ENCODE measurements around the gene ROR1.

Gene ROR1

DNA sequence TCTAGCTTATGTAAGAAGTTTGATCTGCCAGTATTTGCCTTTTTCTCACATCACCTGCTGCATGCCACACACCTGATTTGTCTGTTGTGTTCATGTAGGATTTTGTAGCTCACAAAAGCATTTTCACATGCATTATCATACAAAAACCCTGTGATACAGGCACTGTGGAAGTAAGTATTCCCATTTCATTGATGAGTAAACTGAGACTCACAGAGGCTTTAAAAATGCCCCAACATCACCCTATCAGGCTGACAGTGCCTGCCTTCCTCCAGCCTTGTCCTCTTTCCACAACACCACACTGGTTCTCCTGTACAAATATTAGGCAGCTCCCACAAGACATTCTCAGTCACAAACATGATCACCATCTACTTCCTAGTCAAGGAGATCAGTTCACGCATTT lies 343.7 kb downstream of the ROR1 start:
- no peak for DNase-seq

DNA sequence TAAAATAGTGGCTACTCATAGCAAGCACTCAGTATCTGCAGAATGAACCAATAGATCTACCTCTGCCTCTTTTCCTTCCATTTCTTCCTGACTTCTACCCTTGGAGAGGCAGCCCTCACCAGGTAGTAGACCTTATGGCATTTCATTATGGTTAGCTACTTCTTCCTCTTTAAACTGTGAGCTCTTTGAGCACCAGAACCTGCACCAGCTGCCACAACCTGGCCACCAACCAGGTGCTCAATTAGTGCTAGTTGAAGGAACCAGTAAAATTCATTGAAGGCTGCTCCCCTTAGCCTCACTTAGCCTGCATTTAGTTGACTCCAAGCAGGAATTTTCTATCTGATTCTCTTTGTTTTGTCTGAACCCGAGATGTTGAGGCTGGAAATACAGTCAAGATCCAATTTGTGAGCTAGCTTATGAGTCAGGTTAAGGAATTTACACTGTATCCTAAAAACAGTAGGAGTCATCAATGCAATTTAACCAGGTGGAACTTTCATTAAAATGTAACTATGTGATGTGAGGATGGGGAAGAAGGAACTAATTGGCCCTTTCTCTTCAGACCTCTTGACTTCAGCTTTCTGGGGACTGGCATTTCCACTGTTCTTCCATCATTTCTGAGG lies 348.1 kb downstream of the ROR1 start:
- DNase-seq = no peak

DNA sequence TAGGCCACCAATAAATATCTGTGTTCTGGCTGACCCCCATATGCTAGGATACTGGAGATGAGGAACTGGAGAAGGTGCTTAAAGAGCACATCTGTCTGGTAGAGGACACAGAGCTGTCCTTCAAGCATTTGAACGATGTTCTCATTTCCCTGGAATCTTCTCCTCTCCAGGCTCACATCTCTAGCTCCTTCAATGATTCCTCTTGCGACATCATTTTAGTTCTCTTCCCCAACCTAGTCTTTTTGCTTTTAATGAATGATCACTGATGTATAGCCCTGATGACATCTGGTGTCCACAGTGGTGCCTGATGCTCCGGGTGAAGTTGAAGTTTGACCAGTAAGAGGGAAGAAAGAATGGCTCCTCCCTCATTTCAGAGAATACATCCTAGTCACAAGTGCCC lies 348.8 kb downstream of the ROR1 start:
- DNase-seq = no peak

GRCh38 chr1:64124704-64125440 lies 351.1 kb downstream of the ROR1 start:
- no peak for DNase-seq

- DNase-seq = no peak
These were observed 352.8 kb downstream of the ROR1 start for GRCh38 chr1:64126581-64126980.

GRCh38 chr1:64127297-64127696 lies 353.5 kb downstream of the ROR1 start:
- DNase-seq = no peak

GRCh38 chr1:64129701-64130100 lies 355.9 kb downstream of the ROR1 start:
- no peak for DNase-seq

DNA sequence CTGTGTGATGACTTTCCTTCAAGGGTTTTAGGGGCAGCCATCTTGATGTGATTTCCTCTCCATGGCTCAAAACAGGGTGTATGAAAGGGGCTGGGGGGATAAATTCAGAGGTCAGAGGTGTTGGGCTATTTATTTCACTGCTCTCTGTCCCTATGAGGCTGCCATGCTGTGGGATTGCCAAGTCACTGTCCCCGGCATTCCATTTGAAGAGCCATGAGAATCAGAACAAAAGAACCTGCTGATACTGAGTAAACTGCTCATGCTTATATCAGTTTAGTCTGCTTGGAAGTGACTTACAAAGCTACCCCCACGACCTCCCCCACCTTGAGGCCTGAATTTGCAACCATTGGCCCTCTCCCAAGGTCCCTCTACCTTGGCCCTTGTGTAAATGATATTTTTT lies 357.3 kb downstream of the ROR1 start:
- no peak for DNase-seq

- DNase-seq = no peak
These were observed 359.2 kb downstream of the ROR1 start for GRCh38 chr1:64133036-64133435.

- DNase-seq = no peak
These were observed 361.8 kb downstream of the ROR1 start for GRCh38 chr1:64135462-64136223.

DNA sequence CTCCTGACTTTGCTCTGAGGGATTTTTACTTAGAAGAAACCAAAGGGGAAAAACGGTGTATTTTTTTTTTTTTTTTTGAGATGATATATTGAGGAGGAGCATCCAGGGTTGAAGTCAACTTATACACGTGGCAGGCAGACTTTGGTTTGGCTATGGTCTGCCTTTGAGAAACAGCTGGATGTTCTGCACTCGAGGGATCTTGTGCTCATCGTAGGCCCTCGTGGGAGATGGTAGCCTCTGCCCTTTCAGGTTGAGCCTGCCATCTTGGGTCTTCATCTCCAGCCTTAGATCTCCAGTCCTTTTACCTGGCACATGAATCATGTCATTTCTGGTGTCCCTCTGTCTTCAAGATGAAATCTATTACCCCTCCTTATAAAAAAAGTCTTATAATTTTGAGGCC lies 362.5 kb downstream of the ROR1 start:
- no peak for DNase-seq

- peak; percentile 84 for DNase-seq
These were observed 363.1 kb downstream of the ROR1 start for GRCh38 chr1:64136752-64137411.

- no peak for DNase-seq
These were observed 363.6 kb downstream of the ROR1 start for GRCh38 chr1:64137412-64137803.

GRCh38 chr1:64139877-64140276 lies 366.1 kb downstream of the ROR1 start:
- no peak for DNase-seq

- no peak for DNase-seq
These were observed 366.8 kb downstream of the ROR1 start for GRCh38 chr1:64140596-64140995.

DNA sequence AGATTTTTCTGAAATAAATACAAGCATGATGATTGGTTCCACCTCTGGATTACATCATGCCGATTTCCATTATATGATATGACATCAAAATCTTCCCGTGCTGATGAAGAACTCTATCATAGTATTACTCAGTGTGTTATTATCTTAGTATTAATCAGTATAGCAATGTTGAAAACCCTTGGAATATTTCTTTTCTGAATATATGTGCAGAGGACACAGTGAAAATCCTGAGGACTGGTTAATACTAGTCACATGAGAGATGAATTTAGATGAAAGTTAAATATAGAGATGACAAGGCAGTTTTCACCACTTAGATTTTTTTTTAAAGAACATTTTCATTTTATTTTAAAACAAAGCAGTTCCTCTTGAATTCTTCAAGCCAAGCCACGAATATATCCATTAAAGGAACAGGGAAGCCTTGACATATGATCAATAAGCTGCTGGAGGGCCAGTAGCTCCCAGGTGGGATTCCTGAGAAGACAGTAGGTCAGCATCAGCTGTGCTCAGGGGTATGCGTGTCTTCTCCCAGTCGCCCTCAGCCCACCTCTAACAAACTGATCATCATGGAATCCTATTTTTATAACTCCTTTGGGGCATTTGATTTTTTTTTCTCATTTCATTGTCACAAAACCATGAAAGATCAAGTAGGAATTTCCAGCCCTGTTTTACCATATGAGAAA lies 373.4 kb downstream of the ROR1 start:
- DNase-seq = no peak

DNA sequence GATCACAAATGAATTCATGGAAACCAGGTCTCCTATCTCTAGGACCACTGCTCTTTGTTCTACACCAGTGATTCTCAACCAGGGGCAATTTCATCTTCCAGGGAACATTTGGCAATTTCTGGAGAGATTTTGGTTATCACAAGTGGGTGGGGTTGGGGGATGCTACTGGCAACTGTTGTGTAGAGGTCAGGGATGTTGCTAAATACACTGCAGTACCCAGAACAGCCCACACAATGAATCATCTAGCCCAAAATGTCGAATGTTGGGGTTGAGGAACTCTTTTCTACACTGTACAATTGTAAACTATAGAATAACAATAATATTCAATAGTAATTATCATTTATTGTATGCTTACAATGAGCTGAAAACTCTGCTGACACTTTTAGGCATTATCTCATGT lies 373.9 kb downstream of the ROR1 start:
- DNase-seq = no peak

GRCh38 chr1:64150266-64150665 lies 376.4 kb downstream of the ROR1 start:
- no peak for DNase-seq

DNA sequence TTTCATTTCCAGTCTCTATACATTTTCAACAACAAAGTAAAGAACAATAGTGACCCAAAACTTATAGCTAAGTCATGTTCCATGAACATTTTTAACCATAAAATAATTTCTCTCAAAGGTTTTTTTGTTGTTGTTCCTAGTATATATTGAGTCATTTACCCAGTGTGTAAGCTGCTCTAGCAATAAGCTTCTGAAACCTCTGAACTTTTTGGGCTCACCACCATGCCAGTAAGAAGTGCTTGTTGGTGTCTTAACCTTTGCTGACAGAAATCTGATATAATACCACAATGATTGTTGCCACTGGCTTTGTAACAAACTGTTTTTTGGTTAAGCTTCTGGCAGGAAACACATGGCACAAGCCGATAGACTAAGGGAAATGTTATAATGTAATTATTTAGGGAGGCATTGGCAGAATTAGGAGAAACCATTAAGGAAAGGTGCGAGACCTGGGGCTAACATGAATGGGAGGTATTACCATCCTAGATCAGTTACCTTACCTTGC lies 377.0 kb downstream of the ROR1 start:
- DNase-seq = no peak

GRCh38 chr1:64155278-64155677 lies 381.5 kb downstream of the ROR1 start:
- no peak for DNase-seq

GRCh38 chr1:64161357-64161941 lies 387.6 kb downstream of the ROR1 start:
- no peak for DNase-seq

DNA sequence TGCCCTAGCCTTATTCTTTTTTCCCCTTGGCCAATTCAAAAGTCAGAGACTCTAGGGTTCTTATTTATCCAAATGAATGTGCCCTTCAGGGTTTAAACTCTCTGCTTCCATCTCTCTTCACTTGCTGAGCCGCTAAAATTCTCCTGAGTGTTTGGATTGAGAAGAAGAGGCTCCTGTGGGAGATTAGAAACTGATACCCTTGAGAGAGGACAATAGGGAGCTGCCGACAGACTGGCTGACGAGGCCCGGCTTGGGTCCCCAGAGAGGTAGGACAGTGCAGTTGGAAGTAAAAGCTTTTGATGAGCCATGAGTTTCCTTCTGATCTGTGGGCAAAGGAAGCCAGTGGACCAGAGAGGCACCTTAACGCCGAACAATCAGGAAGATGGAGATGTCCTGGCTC lies 388.3 kb downstream of the ROR1 start:
- DNase-seq = no peak

Measured in activated effector memory CD4-positive, alpha-beta T cell treated with anti-CD3 and anti-CD28 coated beads, Interleukin-2, amount 50 U/mL, for 16 hours (primary cell).